Astrocyte of the hippocampus (primary cell): ENCODE results near the gene GOLIM4.
"Not testable (repeated sequence)": the region's sequence is repeated elsewhere in the genome, so short reads cannot be mapped to it uniquely, and the experiment has no call there.

Experiments
- DNase-seq: peaks from one replicate; pipeline ENCODE4 v3.0.0; 2011; ENCODE audit warnings: low read depth, low spot score

Gene GOLIM4

DNA sequence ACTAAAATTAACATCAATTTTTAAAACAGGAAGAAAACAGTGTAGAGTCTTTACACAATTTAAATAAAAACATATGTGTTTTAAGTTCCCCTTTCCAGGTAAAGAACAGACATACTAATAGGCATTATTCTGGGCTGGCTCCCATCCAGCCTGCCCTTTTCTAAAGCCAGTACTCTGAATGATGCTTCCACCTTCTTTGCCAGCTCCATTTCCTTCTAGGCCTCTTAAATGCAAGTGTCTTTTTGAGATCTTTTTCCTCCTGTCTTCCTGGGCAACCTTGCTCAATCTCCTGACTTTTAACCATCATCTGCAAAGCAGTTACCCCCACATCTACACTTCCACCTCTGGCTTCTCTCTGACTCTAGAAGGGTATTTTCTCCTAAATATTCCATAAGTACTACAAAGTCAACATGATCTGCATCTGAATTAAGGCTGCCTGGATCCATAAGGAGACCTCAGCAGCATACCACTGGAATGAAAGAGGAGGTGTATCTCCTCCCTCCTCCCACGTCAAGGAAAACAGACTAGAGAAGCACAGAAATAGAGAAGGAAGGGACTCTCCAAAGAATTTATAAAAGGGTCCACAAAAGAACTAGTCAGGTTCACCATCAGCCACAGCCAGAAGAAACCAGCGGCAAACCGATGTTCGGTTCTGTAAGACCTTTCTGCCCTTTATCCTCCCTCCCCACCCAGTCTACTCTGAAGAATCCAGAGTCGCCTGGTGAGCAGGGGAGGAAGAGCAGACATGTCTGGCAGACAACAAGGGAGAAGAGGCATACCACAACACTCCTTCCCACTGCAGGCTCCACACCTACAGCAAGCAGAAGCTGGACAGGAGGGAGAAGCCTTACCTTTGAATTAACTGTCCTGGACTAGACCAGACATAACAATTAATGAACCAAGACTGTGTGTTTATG, 47.1 kb downstream of the GOLIM4 start:
- DNase-seq, result peak; percentile 12

DNA sequence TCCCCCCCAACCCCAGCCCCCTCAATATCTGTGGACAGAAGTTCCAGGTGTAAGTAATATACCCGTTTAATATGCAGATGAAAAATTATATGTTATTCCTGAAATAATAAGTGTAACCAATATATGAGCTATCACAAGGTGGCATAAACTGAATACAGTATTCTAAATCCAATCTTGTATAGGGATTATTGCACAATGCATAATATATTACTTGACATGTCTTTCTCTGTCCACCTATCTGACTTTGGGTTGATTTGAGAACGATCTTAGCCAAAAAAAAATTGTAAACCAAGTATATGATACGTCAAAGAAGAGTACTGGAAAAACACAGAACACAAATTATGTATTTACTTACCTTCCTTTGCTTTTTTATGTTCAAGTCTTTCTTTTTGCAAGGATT, 47.8 kb downstream of the GOLIM4 start:
- DNase-seq, result no peak

GRCh38 chr3:168047190-168047795, 48.4 kb downstream of the GOLIM4 start:
- DNase-seq, result peak; percentile 84

DNA sequence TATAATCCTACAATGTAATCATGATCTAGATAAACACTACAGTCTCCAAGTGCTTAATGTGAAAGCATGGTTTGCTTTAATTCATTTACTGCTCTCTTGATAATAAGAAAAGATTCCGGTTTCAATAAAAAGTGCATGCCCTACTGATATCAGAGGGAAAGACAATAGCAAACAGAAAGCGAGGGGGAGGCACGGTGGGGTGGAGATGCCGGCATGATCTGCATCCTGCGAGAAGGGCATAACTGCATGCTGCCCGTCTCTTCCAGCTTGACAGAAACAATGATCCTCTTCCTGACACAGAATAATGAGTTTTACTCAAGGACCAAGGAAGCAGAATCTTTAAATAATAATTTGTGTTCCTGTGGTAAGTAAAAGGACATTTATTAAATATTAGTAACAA, 51.7 kb downstream of the GOLIM4 start:
- no peak for DNase-seq

DNA sequence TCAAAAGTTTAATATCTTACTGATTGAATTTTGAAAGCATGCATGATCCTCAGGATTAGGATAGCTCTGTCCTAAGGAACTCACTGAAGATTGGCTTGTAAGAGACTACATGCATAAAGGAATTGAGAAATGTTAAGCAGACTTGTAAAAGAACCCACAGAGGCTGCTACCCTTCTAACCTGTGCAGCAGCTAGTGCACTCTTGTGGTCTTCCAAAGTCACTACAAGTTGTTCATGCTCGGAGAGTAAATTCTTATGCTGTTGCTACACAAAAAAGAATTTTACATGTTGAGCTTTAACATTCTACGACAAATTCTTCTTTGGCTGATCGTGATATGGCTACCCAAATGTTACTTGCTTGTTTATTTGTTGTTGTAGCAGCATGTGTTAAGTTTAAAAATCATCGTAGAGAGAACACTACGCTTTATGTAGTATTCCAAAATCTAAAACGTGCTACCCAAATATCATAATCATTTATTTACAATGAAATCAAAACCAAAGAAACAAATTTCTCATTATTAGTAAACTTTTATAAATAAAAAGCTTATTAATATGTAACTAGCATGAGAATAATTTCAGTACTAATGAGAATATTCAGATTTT, 55.0 kb downstream of the GOLIM4 start:
- peak; percentile 70 for DNase-seq

GRCh38 chr3:168037020-168037419, 58.7 kb downstream of the GOLIM4 start:
- DNase-seq, result no peak

DNA sequence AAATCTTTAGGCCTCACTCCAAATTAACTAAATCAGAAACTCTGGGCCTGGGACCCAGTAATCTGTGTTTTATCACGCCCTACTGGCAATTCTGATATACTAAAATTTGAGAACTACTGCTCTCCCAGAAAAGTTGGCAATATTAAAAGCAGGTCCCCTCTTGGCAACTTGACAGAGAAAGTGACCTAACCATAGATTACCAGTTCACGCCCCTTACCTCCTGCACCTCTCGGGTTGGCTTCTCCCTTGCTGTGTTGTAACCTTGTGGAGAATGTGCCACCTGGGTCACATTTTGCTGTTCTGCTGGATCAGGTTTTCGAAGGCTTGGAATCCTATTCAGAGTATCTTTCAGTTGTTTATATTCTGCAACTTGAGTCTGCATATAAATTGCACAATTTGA, 59.1 kb downstream of the GOLIM4 start:
- no peak for DNase-seq

DNA sequence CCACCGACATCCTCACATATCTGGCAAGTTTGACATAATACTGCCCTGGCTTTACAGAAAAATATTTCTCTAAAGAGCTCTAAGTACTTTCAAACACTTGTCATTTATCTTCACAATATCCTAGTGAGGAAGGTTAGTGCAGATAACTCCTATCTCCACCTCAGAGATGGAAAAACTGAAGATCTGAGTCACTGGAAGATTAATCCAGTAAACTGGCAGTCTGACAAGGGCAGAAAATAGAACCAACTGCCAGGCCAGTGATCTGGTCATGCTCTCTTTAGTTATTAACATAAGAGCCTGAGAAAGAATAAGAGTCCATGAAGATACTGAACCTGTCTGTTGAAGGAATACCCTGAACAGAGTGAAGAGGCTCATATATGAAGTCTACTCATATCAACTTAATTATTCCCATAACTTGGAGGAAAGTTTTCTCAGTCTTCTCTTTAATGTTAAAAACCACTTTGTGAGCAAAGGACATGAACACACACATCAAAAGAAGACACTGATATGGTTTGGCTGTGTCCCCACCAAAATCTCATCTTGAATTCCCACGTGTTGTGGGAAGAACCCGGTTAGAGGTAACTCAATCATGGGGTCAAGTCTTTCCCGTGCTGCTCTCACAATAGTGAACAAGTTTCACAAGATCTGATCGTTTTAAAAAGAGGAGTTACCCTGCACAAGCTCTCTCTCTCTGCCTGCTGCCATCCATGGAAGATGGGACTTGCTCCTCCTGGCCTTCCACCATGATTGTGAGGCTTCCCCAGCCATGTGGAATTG, 61.4 kb downstream of the GOLIM4 start:
- peak; percentile 69 for DNase-seq

- DNase-seq, result no peak
Measured at GRCh38 chr3:168030577-168030976, 65.1 kb downstream of the GOLIM4 start.

GRCh38 chr3:168029705-168030104, 66.0 kb downstream of the GOLIM4 start:
- no peak for DNase-seq

DNA sequence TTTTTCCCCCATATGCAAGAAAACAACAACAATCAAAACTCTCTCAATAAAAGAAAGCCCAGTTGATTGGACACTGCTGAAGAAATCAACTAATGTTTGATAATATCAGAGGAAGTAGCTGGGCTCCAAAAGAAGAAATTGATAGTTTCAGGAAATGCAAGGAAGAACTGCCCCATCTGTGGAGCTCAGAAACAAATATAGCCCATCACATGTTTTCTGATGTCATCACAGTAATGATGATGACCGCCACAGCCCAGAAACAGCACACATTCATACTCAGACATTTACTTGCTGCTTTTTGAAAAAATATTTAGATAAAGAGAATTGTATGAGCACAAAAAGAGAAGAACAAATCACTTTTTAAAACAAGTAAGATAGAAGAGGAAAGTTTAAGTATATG, 67.6 kb downstream of the GOLIM4 start:
- no peak for DNase-seq

GRCh38 chr3:168026764-168027163, 69.0 kb downstream of the GOLIM4 start:
- no peak for DNase-seq

- no peak for DNase-seq
Measured at GRCh38 chr3:168025076-168025475, 70.6 kb downstream of the GOLIM4 start.

GRCh38 chr3:168024537-168024941, 71.2 kb downstream of the GOLIM4 start:
- peak; percentile 69 for DNase-seq

- DNase-seq, result no peak
Measured at GRCh38 chr3:168021737-168022450, 73.8 kb downstream of the GOLIM4 start.

DNA sequence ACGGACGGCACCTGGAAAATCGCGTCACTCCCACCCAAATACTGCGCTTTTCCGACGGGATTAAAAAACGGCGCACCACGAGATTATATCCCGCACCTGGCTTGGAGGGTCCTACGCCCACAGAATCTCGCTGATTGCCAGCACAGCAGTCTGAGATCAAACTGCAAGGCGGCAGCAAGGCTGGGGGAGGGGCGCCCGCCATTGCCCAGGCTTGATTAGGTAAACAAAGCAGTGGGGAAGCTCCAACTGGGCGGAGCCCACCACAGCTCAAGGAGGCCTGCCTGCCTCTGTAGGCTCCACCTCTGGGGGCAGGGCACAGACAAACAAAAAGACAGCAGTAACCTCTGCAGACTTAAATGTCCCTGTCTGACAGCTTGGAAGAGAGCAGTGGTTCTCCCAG, 84.4 kb downstream of the GOLIM4 start:
- DNase-seq, result not testable (repeated sequence)

GRCh38 chr3:168006584-168006983, 89.1 kb downstream of the GOLIM4 start:
- no peak for DNase-seq

DNA sequence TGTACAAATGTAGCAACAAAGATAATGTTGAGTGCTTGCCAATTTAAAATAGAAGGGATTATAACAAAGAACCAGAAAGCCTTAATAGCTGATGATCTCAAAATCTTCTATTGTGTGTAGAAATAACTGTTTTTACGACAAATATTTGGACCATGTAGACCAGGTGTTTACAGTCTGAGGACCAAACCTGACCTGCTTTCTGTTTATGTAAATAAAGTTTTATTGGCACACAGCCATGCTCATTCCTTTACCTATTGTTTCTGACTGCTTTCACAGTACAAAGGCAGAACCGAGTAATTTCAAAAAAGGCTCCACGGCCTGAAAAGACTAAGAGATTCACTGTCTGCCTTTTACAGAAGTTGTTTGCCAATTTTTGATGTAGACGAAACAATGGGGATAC, 91.8 kb downstream of the GOLIM4 start:
- DNase-seq, result no peak

DNA sequence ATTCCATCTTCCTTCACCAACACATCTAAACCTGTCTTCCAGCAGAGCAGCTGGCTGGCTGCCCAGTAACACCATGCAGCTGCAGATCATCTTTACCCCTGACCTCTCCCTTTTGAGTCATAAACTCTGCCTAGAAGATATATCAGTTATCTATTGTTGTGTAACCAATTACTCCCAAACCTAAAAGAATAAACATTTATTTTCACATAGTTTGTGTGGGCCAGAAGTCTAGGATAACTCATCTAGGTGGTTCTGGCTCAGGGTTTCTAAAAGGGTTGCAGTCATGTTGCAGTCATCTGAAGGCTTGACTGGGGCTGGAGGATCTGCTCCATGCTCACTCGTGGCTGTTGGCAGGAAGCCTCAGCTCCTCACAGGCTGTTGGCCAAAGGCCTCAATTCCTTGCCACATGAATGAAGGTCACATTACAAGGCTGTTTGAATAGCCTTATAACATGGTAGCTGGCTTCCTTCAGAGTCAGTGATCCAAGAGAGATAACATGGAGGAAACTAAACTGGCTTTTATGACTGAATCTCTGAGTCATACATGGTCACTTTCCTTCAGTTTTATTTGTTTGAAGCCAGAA, 92.8 kb downstream of the GOLIM4 start:
- DNase-seq, result peak; percentile 27

DNA sequence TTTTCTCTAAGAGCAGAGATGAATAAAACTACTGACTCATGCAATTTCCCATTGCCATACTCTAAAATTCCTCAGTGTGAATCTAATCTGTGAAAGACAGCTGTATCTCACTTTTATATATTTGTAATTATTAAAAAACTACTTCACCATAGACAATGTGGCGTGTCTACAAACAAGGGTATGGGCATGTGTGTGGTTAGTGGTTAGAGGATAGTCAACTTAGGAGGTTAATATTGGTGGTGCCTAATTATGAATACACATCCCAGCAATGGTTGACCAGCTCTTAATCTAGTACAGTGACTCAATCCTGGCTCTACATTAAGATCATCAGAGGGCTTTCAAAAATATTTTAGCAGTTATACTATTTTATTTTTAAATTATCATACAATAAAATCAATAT, 94.5 kb downstream of the GOLIM4 start:
- DNase-seq, result no peak

- DNase-seq, result no peak
Measured at GRCh38 chr3:167998253-167998652, 97.5 kb downstream of the GOLIM4 start.
